Retinal pigment epithelial cell (primary cell): ENCODE data around the gene PCSK6.
A peak's percentile ranks its signal among the peaks of the same experiment; 100 is the strongest.

Experiments used
- DNase-seq: peaks from one replicate; pipeline ENCODE4 v3.0.0-alpha.2; 2010; ENCODE audit warnings: low read depth
- H3K4me3 ChIP-seq: 2 replicates; pipeline ENCODE4 v1.5.1; 2011; ENCODE audit warnings: mild to moderate bottlenecking, low read length, control low read depth, moderate library complexity
- TF ChIP-seq, protein P1 (sequence below): conservative IDR thresholded peaks from 2 replicates; pipeline ENCODE4 v1.5.1; 2011; ENCODE audit warnings: low read depth, low read length, control low read depth, inconsistent platforms

PCSK6 gene

DNA sequence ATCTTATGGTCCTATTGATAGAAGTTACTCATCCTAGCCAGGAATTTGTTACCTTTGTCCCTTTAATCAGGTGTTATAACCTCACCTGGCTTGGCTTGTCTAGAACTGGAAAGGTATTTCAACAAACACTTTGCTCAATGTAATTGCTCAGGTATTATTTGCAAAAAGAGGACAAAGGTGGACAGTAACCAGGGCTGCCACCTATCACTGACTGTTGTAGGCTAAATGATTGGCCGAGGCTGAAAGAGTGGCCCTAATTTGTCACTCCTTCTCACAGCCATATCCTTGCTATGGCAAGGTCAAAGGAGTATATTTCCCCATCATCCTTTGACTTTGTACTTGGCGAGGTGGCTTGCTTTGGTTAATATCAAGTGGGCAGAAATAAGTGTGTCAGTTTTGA is 209.5 kb downstream of the PCSK6 start:
- TF ChIP-seq, protein P1, sequence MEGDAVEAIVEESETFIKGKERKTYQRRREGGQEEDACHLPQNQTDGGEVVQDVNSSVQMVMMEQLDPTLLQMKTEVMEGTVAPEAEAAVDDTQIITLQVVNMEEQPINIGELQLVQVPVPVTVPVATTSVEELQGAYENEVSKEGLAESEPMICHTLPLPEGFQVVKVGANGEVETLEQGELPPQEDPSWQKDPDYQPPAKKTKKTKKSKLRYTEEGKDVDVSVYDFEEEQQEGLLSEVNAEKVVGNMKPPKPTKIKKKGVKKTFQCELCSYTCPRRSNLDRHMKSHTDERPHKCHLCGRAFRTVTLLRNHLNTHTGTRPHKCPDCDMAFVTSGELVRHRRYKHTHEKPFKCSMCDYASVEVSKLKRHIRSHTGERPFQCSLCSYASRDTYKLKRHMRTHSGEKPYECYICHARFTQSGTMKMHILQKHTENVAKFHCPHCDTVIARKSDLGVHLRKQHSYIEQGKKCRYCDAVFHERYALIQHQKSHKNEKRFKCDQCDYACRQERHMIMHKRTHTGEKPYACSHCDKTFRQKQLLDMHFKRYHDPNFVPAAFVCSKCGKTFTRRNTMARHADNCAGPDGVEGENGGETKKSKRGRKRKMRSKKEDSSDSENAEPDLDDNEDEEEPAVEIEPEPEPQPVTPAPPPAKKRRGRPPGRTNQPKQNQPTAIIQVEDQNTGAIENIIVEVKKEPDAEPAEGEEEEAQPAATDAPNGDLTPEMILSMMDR = no peak

DNA sequence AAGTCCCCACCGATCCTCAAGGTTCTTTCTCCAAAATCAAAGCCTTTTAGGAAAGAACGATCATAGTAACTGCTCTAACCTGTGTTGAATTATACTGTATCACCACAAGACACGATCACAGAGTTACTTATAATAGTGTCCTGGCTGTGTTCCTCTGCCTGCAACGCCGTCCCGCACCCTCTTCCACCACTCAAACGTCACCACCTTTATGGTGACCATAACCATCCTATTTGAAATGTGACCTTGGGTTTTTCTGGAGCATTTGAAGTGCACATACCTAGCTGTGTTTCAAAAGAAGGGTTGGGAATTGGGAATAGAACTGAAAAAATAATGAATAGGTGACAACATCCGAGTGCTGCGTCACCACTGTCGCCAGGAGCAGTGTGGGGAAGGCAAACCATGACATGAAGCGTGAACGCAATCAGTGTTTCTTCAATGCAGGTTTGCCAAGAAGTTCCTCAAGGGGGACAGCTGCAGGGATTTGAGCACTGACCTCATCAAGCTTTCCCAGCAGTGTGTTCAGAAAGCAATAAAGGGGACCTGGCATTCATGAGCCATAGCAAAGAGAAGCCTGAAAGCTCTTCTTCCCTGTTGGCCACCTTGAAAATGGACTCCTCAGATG is 211.5 kb downstream of the PCSK6 start:
- DNase-seq = no peak
- TF ChIP-seq, protein P1 = no peak
- H3K4me3 ChIP-seq = peak overlapping the region; percentile 61

More for the DNA sequence above, 209.5 kb downstream of the PCSK6 start:
- no peak overlapping the region for H3K4me3 ChIP-seq
- no peak for DNase-seq

DNA sequence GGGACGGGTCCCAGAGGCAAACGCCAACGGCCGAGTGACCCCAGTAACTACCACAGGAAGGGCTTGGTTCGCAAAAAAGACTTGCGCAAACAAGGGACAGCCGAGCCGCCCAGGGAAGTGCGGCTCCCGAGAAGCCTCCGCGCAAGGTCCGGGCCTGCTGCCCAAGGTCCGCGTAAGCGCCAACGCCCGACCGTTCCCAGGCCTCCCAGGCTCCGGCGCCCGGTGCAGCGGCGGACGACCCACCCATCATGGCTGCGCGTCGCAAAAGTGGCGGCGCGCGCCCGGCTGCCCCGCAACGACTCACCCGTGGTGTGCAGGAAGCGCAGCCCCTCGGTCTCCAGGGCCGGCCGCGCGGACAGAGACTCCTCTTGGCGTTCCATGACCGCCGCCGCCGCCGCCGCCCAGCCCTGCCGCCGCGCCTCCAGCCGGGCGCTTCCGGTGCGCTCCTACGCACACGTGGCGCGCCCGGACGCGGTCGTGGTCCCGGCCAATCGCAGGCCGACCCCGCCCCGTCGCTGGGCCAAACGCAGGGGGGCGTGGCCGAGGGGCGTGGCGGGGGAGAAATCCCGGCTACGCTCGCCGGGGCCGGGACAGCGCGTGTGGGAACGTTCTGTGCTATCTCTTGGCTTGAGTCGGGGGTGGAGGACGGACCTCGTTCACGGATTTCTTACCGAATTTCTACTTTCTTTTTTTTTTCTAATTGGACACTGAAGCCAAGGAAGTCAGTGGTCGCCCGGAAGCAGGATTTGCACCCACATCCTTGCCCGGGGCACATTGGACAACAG is 212.3 kb downstream of the PCSK6 start, which contains the start of gene SELENOS:
Gene SELENOS (minus strand): TSS at position 448 of the 785 bp plus-strand sequence. CDS start 68 bp downstream, at position 380.
- peak within 1 kb of the TSS; percentile 95 for H3K4me3 ChIP-seq
- peak; percentile 44 for DNase-seq
- TF ChIP-seq, protein P1 = no peak

DNA sequence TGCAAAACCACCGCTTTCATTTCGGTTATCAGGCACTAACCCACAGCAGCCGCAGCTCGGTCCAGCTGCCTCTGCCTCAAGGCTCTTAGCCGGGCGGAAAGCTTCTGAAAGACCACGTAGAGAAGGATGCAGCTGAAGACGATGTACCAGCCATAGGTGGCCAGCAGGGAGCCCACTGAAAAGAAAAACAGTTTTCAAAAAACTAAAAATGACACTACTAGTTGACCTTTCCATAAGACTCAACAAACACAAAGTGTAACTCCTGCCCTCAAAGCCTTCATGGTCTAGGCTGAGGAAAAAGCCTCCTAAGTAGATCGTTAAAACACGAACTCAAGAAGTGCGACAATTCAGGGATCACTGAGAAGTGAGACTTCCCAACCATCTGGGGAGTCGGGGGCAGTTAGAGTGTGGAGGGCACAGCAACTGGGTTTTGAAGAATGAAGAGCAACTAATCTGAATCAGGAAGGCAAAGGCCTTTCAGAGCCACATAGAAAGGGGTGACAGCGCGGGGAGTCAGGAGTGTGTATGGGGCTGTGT is 212.9 kb downstream of the PCSK6 start:
- TF ChIP-seq, protein P1 = peak; percentile 57
- H3K4me3 ChIP-seq = peak overlapping the region; percentile 95
- no peak for DNase-seq

DNA sequence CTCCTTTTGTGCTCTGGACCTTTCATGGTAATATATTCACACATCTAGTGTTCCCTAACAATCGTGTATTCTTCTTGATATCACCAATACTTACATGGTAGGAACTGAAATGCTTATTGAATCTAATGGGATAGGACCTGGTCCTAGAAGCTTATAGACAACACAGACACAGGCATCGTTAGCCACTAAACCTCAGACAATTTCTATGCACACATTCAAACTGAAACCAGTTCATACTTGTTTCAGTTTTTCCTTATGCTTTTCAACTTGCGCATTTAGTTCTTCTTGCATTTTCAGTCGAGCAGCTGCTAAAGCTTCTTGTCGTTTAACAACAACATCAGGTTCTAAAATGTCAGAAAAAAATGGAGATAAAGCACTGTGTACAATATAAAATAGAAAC is 214.5 kb downstream of the PCSK6 start:
- TF ChIP-seq, protein P1 = no peak
- no peak for DNase-seq
- no peak overlapping the region for H3K4me3 ChIP-seq

DNA sequence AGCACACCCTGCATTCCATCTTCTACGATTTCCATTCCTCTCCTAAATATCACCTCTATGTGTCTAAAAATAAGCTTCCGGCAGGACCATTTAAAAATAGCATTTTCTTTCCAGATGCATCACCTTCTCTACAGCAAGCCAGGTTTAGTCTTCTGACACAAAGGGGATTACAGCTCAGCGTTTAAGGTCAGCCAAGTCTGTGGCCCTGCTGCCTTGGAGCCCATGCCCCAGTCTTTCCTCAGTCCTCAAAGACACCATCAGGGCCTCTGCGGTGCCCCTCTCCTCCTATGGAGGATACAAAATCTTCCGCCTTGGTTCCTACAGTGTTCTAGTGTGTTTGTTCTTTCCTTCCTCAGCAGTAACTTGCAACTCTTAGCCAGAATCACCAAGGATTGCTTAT is 216.0 kb downstream of the PCSK6 start:
- no peak overlapping the region for H3K4me3 ChIP-seq
- DNase-seq = no peak
- TF ChIP-seq, protein P1 = no peak
